Lower leg skin (tissue), 3 donors: ENCODE data around the gene FRAS1.

Experiments used
- POLR2A ChIP-seq, 2 donors: fragments of 450-650 bp; IDR thresholded peaks; one replicate each; pipeline ENCODE4 v1.6.1; 2016 to 2017; ENCODE audit warnings: antibody characterized with exemption in 2 of 2, mild to moderate bottlenecking in 1 of 2, moderate library complexity in 1 of 2
- TF ChIP-seq, protein P1 (sequence below), 3 donors: fragments of 450-650 bp; IDR thresholded peaks; one replicate each; pipeline ENCODE4 v1.5.1; 2016; ENCODE audit warnings: antibody characterized with exemption in 3 of 3, mild to moderate bottlenecking in 3 of 3, moderate library complexity in 2 of 3

- TF ChIP-seq, protein P1, sequence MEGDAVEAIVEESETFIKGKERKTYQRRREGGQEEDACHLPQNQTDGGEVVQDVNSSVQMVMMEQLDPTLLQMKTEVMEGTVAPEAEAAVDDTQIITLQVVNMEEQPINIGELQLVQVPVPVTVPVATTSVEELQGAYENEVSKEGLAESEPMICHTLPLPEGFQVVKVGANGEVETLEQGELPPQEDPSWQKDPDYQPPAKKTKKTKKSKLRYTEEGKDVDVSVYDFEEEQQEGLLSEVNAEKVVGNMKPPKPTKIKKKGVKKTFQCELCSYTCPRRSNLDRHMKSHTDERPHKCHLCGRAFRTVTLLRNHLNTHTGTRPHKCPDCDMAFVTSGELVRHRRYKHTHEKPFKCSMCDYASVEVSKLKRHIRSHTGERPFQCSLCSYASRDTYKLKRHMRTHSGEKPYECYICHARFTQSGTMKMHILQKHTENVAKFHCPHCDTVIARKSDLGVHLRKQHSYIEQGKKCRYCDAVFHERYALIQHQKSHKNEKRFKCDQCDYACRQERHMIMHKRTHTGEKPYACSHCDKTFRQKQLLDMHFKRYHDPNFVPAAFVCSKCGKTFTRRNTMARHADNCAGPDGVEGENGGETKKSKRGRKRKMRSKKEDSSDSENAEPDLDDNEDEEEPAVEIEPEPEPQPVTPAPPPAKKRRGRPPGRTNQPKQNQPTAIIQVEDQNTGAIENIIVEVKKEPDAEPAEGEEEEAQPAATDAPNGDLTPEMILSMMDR (IDR thresholded peaks at IDR 0.05) = no peak
- TF ChIP-seq POLR2A (IDR thresholded peaks at IDR 0.05) = no peak
These were observed 163.2 kb downstream of the FRAS1 start for GRCh38 chr4:78220283-78220682.
